Upper lobe of left lung (tissue), 6 donors: ENCODE data around the gene PERP. TPM values are rescaled to one million over a fixed set of nuclear protein-coding genes. Genes with fewer than 3 reads are reported as not detected.

Source experiments
- ATAC-seq, 2 donors: fragments of 200-7000 bp; cut with Tn5 transposase; one replicate each; pipeline ENCODE4 v1.9.1; 2022; ENCODE audit warnings: mild to moderate bottlenecking in 2 of 2, moderate library complexity in 2 of 2; ENCODE audit not compliant: low FRiP score in 2 of 2
- DNase-seq, 2 donors: peaks; one replicate each; pipeline ENCODE4 v3.0.0-alpha.2; 2019 to 2020
- H3K27ac ChIP-seq, 4 donors: fragments of 200-600 bp; sonication (generic); one replicate each; pipeline ENCODE4 v1.5.1; 2016 to 2019
- H3K27me3 ChIP-seq, 4 donors: fragments of 200-600 bp; sonication (generic); one replicate each; pipeline ENCODE4 v1.5.1; 2017 to 2019
- H3K36me3 ChIP-seq, 4 donors: fragments of 200-600 bp; sonication (generic); one replicate each; pipeline ENCODE4 v1.5.1; 2016 to 2019
- H3K4me1 ChIP-seq, 4 donors: fragments of 200-600 bp; sonication (generic); one replicate each; pipeline ENCODE4 v1.5.1; 2018 to 2019
- H3K4me3 ChIP-seq, 4 donors: fragments of 200-600 bp; sonication (generic); one replicate each; pipeline ENCODE4 v1.5.1; 2017 to 2019; ENCODE audit warnings: mild to moderate bottlenecking in 2 of 4, moderate library complexity in 1 of 4
- H3K9me3 ChIP-seq, 4 donors: fragments of 200-600 bp; sonication (generic); one replicate each; pipeline ENCODE4 v1.5.1; 2018 to 2019
- CTCF ChIP-seq, 6 experiments: fragments of 450-650 bp in 4 of 6; fragments of 200-600 bp in 2 of 6; sonication (generic) in 2 of 6; IDR thresholded peaks; one replicate each; pipeline ENCODE4 v1.5.1; 2016 to 2019; ENCODE audit warnings: antibody characterized with exemption in 6 of 6
- EP300 ChIP-seq, 4 donors: sonication (generic); formaldehyde crosslinking; IDR thresholded peaks; one replicate each; pipeline ENCODE4 v1.5.1; 2017; ENCODE audit warnings: antibody characterized with exemption in 4 of 4, control low read depth in 2 of 4
- POLR2A ChIP-seq, 4 donors: fragments of 450-650 bp; IDR thresholded peaks; one replicate each; pipeline ENCODE4 v1.5.1; 2016 to 2017; ENCODE audit warnings: antibody characterized with exemption in 4 of 4, mild to moderate bottlenecking in 2 of 4
- POLR2AphosphoS5 ChIP-seq, 2 donors: sonication (generic); formaldehyde crosslinking; IDR thresholded peaks; one replicate each; pipeline ENCODE4 v1.5.1; 2017; ENCODE audit warnings: antibody characterized with exemption in 2 of 2
- WGBS, 2 donors: methylation state at CpG; one replicate each; pipeline ENCODE4 v1.1.5; 2017 to 2018; 5-methylcytosine and 5-hydroxymethylcytosine counted together
- total RNA-seq, 6 donors: library from RNA; depleted of rRNA in 4 of 6; stranded (reverse); fragments of >200 nt in 4 of 6; gene quantifications; one replicate each; pipeline versions ENCODE4 v1.1.0 to v1.2.1, GENCODE V29; 2016 to 2021
- donor health status: DM: no; HTN: no; CAD: no; lungs with moderate emphysema.
- donor health status: DM: no; HTN: yes; CAD: no; lungs with severe emphysema.

PERP gene
- total RNA-seq, 6 donors from 2014 or later: 13.6 to 69.8 (median 26.1) TPM

DNA sequence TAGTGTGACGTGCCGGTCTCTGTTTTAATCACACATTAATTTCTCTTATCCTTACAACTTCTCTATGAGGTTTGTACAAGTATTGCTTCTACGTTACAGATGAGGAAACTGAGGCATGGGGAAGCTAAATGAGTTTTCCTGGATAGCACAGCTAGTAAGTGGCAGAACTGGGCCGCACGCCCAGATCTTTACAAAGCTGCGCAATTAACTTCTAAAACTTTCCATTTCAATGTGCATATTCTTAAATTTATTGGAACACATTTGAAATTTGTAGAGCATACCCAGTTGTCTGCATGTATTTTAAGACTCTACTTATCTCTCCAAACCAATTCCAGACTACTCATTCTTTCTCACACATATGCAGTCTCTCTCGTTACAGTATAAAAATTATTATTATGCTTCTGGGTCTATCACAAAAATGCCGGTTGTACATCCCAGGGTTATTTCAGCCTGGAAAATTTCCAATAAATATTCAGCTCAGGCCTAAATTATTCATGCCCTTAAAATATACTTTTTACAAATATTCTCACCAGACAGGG is 10.2 kb upstream of the PERP start:
- Histone ChIP-seq H3K9me3 (no peaks in the 10 kb centered on the region), H3K4me3 (no peak overlapping the region), H3K27ac (no peak overlapping the region), H3K4me1 (no peaks in the 10 kb centered on the region), H3K27me3 (no peaks in the 10 kb centered on the region), H3K36me3 (no peaks in the 10 kb centered on the region)
- no peak for TF ChIP-seq POLR2AphosphoS5 (IDR thresholded peaks at IDR 0.05)
- TF ChIP-seq POLR2A (IDR thresholded peaks at IDR 0.05): no peak
- TF ChIP-seq EP300 (IDR thresholded peaks at IDR 0.05): no peak
- WGBS, 2 donors: 94 to 97% methylated on average over 8 of the region's 8 CpGs
- ATAC-seq: no peak
- DNase-seq: no peak

- DNase-seq: no peak
- Histone ChIP-seq H3K36me3 (no peaks in the 10 kb centered on the region), H3K27me3 (no peaks in the 10 kb centered on the region), H3K4me1 (no peaks in the 10 kb centered on the region), H3K27ac (no peak overlapping the region), H3K4me3 (no peak overlapping the region), H3K9me3 (no peaks in the 10 kb centered on the region)
- no peak for TF ChIP-seq CTCF (IDR thresholded peaks at IDR 0.05)
- TF ChIP-seq POLR2A (IDR thresholded peaks at IDR 0.05): no peak
- TF ChIP-seq EP300 (IDR thresholded peaks at IDR 0.05): no peak
- no peak for TF ChIP-seq POLR2AphosphoS5 (IDR thresholded peaks at IDR 0.05)
- ATAC-seq: no peak
- 63 to 70% methylated on average over 3 of the region's 3 CpGs for WGBS, 2 donors
Observed at GRCh38 chr6:138116661-138116999, 9.4 kb upstream of the PERP start.

DNA sequence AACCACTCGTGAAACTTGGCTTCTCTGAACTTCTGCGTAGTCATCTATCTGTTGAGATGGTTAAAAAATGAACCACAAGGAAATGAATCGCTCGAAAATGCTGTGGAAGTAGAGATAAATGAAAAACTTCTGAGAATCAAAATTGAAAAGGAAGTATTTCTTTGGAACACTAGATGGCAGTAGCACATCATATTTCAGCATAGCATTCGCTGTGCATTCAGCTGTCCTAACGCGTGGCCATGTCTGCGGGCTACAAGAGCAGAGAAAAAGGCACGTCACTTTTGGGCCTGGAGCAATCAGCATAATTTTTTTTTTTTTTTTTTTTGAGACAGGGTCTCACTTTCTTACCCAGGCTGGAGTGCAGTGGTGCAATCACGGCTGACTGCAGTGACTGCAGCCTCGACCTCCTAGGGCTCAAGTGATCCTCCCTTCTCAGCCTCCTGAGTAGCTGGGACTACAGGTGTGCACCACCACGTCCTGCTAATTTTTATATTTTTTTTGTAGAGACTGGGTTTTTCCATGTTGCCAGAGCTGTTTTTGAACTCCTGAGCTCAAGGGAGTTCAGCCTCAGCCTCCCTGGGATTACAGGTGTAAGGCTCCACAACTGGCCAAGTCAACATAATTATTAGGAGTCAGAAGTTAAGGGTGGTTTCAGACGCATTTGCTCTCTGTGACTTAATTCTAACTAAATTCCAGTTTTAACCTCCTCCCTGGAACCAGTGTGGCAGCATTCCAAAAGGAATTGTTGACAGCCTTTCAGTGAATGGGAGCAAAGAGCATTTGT is 8.8 kb upstream of the PERP start:
- peak; percentile 85 to 91 for ATAC-seq
- peak in 1 of 2 donors; percentile 62 for DNase-seq
- H3K4me1 ChIP-seq: no peaks in the 10 kb centered on the region
- 20 to 23% methylated on average over 13 of the region's 13 CpGs for WGBS, 2 donors
- no peaks in the 10 kb centered on the region for H3K27me3 ChIP-seq
- no peak overlapping the region for H3K27ac ChIP-seq
- TF ChIP-seq CTCF (IDR thresholded peaks at IDR 0.05) (peak; percentile 49 to 81 (median 68)), POLR2A (IDR thresholded peaks at IDR 0.05) (no peak), EP300 (IDR thresholded peaks at IDR 0.05) (no peak), POLR2AphosphoS5 (IDR thresholded peaks at IDR 0.05) (no peak)
- no peaks in the 10 kb centered on the region for H3K9me3 ChIP-seq
- H3K36me3 ChIP-seq: no peaks in the 10 kb centered on the region
- H3K4me3 ChIP-seq: no peak overlapping the region

DNA sequence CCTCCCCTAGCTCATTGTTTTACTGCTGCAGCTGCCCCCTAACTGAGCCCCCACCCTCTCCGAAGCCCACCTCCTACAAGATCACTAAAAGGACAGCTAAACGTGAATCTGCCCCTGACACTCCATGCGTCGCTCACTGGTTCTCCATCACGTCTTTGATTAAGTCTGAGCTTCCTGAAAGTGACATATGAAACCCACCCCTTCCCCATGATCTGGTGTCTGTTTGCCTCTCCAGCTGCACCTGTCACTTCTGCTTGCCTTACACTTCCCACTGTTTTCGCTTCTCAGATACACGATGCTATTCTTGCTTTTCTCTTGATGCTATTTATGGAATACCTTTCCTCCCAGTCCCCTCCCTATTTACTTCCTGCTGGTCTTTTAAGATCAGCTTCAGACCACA is 8.0 kb upstream of the PERP start:
- no peaks in the 10 kb centered on the region for H3K9me3 ChIP-seq
- TF ChIP-seq POLR2A (IDR thresholded peaks at IDR 0.05) (no peak), POLR2AphosphoS5 (IDR thresholded peaks at IDR 0.05) (no peak), EP300 (IDR thresholded peaks at IDR 0.05) (no peak), CTCF (IDR thresholded peaks at IDR 0.05) (no peak)
- H3K36me3 ChIP-seq: no peaks in the 10 kb centered on the region
- 38 to 42% methylated on average over 7 of the region's 7 CpGs for WGBS, 2 donors
- DNase-seq (no peak), ATAC-seq (no peak)
- H3K27ac ChIP-seq: no peak overlapping the region
- no peak overlapping the region for H3K4me3 ChIP-seq
- H3K27me3 ChIP-seq: no peaks in the 10 kb centered on the region
- H3K4me1 ChIP-seq: no peaks in the 10 kb centered on the region

- Histone ChIP-seq H3K9me3 (no peaks in the 10 kb centered on the region), H3K36me3 (no peaks in the 10 kb centered on the region), H3K27ac (no peak overlapping the region), H3K4me3 (no peak overlapping the region), H3K4me1 (no peaks in the 10 kb centered on the region), H3K27me3 (no peaks in the 10 kb centered on the region)
- DNase-seq (no peak), ATAC-seq (no peak)
- TF ChIP-seq POLR2AphosphoS5 (IDR thresholded peaks at IDR 0.05): no peak
- TF ChIP-seq CTCF (IDR thresholded peaks at IDR 0.05): no peak
- TF ChIP-seq POLR2A (IDR thresholded peaks at IDR 0.05): no peak
- no peak for TF ChIP-seq EP300 (IDR thresholded peaks at IDR 0.05)
- WGBS, 2 donors: 61 to 88% methylated on average over 3 of the region's 3 CpGs
Observed at GRCh38 chr6:138113588-138114210, 6.5 kb upstream of the PERP start.
